ENCODE measurements around the gene RAB27A. TPM values are rescaled to one million over a fixed set of nuclear protein-coding genes. Genes with fewer than 3 reads are reported as not detected.

RAB27A gene
- total RNA-seq, 4 donors from 2014 or later: 1.1 to 3.2 (median 1.8) TPM

DNA sequence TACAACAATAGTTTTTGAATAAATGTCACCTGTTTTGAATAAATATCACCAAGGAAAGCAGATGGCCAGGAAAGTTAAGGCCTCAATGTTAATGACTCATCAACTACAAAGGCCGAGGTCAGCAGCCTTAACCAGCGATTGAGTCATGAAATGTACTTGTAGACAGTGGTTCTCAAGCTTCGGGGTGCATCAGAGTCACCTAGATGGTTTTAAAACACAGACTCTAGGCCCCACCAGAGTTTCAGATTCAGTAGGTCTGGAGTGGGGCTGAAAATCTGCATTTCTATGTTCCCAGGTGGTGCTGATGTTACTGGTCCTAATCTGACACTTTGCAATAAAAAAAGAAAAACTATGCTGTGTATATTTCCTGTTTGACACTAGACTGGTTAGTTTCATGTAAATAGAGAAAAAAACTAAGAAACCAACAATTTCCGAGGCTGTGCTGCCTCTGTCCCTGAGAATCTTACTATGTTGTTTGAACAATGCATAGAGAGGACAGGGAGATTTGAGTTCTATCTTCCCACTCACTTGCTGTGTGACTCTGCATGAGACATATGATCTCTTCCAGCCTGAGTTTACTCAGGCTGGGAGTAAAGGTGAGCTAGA lies 9.8 kb downstream of the RAB27A start:
- Histone ChIP-seq H3K27ac (no peak overlapping the region), H3K4me1 (no peaks in the 10 kb centered on the region), H3K27me3 (no peaks in the 10 kb centered on the region), H3K4me3 (no peak overlapping the region), H3K36me3 (no peaks in the 10 kb centered on the region), H3K9me3 (no peaks in the 10 kb centered on the region)
- ATAC-seq: no peak
- TF ChIP-seq, protein P1, sequence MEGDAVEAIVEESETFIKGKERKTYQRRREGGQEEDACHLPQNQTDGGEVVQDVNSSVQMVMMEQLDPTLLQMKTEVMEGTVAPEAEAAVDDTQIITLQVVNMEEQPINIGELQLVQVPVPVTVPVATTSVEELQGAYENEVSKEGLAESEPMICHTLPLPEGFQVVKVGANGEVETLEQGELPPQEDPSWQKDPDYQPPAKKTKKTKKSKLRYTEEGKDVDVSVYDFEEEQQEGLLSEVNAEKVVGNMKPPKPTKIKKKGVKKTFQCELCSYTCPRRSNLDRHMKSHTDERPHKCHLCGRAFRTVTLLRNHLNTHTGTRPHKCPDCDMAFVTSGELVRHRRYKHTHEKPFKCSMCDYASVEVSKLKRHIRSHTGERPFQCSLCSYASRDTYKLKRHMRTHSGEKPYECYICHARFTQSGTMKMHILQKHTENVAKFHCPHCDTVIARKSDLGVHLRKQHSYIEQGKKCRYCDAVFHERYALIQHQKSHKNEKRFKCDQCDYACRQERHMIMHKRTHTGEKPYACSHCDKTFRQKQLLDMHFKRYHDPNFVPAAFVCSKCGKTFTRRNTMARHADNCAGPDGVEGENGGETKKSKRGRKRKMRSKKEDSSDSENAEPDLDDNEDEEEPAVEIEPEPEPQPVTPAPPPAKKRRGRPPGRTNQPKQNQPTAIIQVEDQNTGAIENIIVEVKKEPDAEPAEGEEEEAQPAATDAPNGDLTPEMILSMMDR (IDR thresholded peaks at IDR 0.05 in 4 of 5, conservative IDR thresholded peaks at IDR 0.05 in 1 of 5): no peak
- TF ChIP-seq POLR2A (IDR thresholded peaks at IDR 0.05): no peak
- in situ Hi-C loops (cut with MboI; ENCODE audit: low sequenced_read_pairs in 4 of 4): no loop called here
- intact Hi-C loops (cut with DNase I; ENCODE audit: low total_unique reads): no loop called here
- no peak for DNase-seq

DNA sequence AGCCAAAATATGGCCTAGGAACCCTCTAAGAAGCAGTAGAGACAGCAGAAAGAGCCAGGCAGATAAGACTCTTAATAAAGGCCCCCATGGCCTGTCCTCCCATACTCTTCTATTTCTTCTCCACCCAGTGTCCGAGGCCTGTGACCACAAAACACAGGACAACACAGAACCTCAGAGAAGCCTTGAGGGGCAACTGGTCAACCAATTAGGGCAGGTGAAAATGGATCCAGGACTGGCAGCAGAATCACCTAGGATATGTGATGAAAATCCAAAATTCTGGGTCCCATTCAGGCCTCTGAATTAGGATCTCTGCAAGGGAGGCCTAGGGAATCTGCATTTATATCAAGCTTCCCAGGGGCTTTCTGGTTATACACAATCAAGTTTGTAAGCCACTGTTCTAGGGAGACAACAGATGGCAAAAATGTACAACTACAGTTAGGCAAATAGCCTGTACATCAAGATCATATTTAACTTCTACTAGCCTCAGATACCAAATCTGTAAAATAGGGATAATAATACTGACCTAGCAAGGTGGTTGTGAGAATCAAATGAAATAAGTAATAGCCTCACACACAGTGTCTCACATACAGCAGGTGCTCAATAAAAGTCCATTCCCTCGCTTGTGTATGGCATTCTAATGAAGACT lies 10.4 kb downstream of the RAB27A start:
- H3K4me3 ChIP-seq: no peak overlapping the region
- ATAC-seq: no peak
- in situ Hi-C loops (cut with MboI; ENCODE audit: low sequenced_read_pairs in 4 of 4): no loop called here

DNA sequence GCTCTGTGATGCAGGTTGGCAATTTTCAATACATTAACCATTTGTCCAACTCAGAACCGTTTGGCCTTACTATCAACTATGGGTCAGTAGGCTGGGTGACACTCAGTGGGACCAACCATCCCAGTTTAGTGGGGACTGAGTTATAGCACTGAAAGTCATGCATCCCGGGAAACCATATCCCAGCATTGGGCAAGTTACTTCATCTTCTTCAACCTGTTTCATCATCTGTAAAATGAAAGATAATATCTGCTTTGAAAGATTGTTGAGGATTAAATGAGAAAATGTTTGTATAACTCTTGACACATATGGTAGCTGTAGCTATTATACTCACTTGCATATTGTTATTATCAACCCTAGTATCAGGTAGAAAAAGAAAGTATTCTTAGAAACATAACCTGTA lies 11.9 kb downstream of the RAB27A start:
- no peaks in the 10 kb centered on the region for H3K36me3 ChIP-seq
- H3K4me3 ChIP-seq: no peak overlapping the region
- no peaks in the 10 kb centered on the region for H3K4me1 ChIP-seq
- TF ChIP-seq, protein P1 (IDR thresholded peaks at IDR 0.05 in 4 of 5, conservative IDR thresholded peaks at IDR 0.05 in 1 of 5): no peak
- TF ChIP-seq POLR2A (IDR thresholded peaks at IDR 0.05): no peak
- DNase-seq: no peak
- no peaks in the 10 kb centered on the region for H3K9me3 ChIP-seq
- no peak for ATAC-seq
- in situ Hi-C loops (cut with MboI; ENCODE audit: low sequenced_read_pairs in 4 of 4) (no loop called here), intact Hi-C loops (cut with DNase I; ENCODE audit: low total_unique reads) (no loop called here)
- H3K27ac ChIP-seq: no peak overlapping the region
- H3K27me3 ChIP-seq: no peaks in the 10 kb centered on the region

More for the DNA sequence above, 10.4 kb downstream of the RAB27A start:
- no peak overlapping the region for H3K27ac ChIP-seq
- no peaks in the 10 kb centered on the region for H3K27me3 ChIP-seq
- intact Hi-C loops (cut with DNase I; ENCODE audit: low total_unique reads): no loop called here
- no peaks in the 10 kb centered on the region for H3K4me1 ChIP-seq
- no peaks in the 10 kb centered on the region for H3K36me3 ChIP-seq
- no peaks in the 10 kb centered on the region for H3K9me3 ChIP-seq
- TF ChIP-seq POLR2A (IDR thresholded peaks at IDR 0.05): no peak
- TF ChIP-seq, protein P1 (IDR thresholded peaks at IDR 0.05 in 4 of 5, conservative IDR thresholded peaks at IDR 0.05 in 1 of 5): no peak
- DNase-seq: no peak

DNA sequence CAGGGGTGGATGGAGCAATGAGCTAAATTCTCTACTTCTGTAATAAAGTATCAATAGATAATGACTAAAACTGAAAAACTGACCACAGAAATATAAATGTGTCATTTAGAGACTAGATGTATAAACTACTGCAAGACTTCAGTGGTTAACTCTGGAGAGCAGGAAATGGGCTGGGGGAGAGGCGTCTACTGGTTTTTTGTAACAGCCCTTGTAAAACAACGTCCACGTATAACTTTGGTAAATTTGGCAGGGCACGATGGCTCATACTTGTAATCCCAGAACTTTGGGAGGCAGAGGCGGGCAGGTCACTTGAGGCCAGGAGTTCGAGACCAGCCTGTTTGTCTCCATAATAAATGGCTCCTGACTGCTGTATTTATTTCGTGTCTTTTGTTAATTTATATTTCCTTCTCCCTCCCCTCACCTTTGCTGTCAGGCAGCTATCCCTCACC lies 12.5 kb downstream of the RAB27A start:
- Histone ChIP-seq H3K27ac (no peak overlapping the region), H3K36me3 (no peaks in the 10 kb centered on the region), H3K4me3 (no peak overlapping the region), H3K4me1 (no peaks in the 10 kb centered on the region), H3K27me3 (no peaks in the 10 kb centered on the region), H3K9me3 (no peaks in the 10 kb centered on the region)
- TF ChIP-seq, protein P1 (IDR thresholded peaks at IDR 0.05 in 4 of 5, conservative IDR thresholded peaks at IDR 0.05 in 1 of 5): no peak
- TF ChIP-seq POLR2A (IDR thresholded peaks at IDR 0.05): no peak
- intact Hi-C loops (cut with DNase I; ENCODE audit: low total_unique reads): no loop called here
- in situ Hi-C loops (cut with MboI; ENCODE audit: low sequenced_read_pairs in 4 of 4): no loop called here
- ATAC-seq: no peak
- DNase-seq: no peak

All from gastrocnemius medialis (tissue), 4 donors.